H9 (cell line): ENCODE results near the gene REEP3. TPM values are rescaled to one million over a fixed set of nuclear protein-coding genes. Genes with fewer than 3 reads are reported as not detected.

Source experiments
- DNase-seq: peaks from one replicate; pipeline ENCODE4 v3.0.0-alpha.2; 2017
- H2AFZ ChIP-seq: one replicate; pipeline ENCODE4 v1.6.1; 2013; ENCODE audit warnings: mild to moderate bottlenecking, low read length, control low read depth, moderate library complexity
- H2AK5ac ChIP-seq: 2 replicates; pipeline ENCODE4 v1.6.1; 2013; ENCODE audit warnings: low read length, control low read depth, mixed read lengths; ENCODE audit not compliant: insufficient read length
- H2BK120ac ChIP-seq: one replicate; pipeline ENCODE4 v1.6.1; 2013; ENCODE audit warnings: low read depth, mild to moderate bottlenecking, low read length, control low read depth, inconsistent platforms; ENCODE audit not compliant: poor library complexity, severe bottlenecking
- H2BK12ac ChIP-seq: 2 replicates; pipeline ENCODE4 v1.6.1; 2013; ENCODE audit warnings: low read length, control low read depth, mixed read lengths, low read depth; ENCODE audit not compliant: insufficient read length
- H2BK15ac ChIP-seq: 2 replicates; pipeline ENCODE4 v1.6.1; 2013; ENCODE audit warnings: low read depth, low read length, control low read depth
- H2BK20ac ChIP-seq: one replicate; pipeline ENCODE4 v1.6.1; 2013; ENCODE audit warnings: low read depth, mild to moderate bottlenecking, low read length, control low read depth, inconsistent platforms; ENCODE audit not compliant: poor library complexity, severe bottlenecking
- H2BK5ac ChIP-seq: 2 replicates; pipeline ENCODE4 v1.6.1; 2013; ENCODE audit warnings: low read length, control low read depth, mixed read lengths; ENCODE audit not compliant: insufficient read length
- H3K14ac ChIP-seq: 2 replicates; pipeline ENCODE4 v1.6.1; 2013; ENCODE audit warnings: low read length, control low read depth; ENCODE audit not compliant: insufficient read depth
- H3K18ac ChIP-seq: 2 replicates; pipeline ENCODE4 v1.6.1; 2013; ENCODE audit warnings: low read depth, mild to moderate bottlenecking, mixed read lengths, low read length, control low read depth; ENCODE audit not compliant: insufficient read length
- H3K23ac ChIP-seq: 2 replicates; pipeline ENCODE4 v1.6.1; 2013; ENCODE audit warnings: low read length, control low read depth, mixed read lengths, low read depth; ENCODE audit not compliant: insufficient read length
- H3K23me2 ChIP-seq: 2 replicates; pipeline ENCODE4 v1.6.1; 2013; ENCODE audit warnings: low read depth, mild to moderate bottlenecking, mixed read lengths, low read length, control low read depth; ENCODE audit not compliant: insufficient read length, poor library complexity, severe bottlenecking
- H3K27ac ChIP-seq: 2 replicates; pipeline ENCODE4 v1.5.1; 2013; ENCODE audit warnings: low read length, control low read depth, mixed read lengths, low read depth; ENCODE audit not compliant: insufficient read length
- H3K27me3 ChIP-seq: 2 replicates; pipeline ENCODE4 v1.6.1; 2013; ENCODE audit warnings: low read length, control low read depth, inconsistent platforms; ENCODE audit not compliant: insufficient read depth
- H3K4ac ChIP-seq: 2 replicates; pipeline ENCODE4 v1.6.1; 2013; ENCODE audit warnings: low read depth, mild to moderate bottlenecking, control low read depth, inconsistent platforms, low read length, moderate library complexity
- H3K4me1 ChIP-seq: 2 replicates; pipeline ENCODE4 v1.6.1; 2013; ENCODE audit warnings: low read length, control low read depth, inconsistent platforms; ENCODE audit not compliant: insufficient read depth
- H3K4me2 ChIP-seq: 2 replicates; pipeline ENCODE4 v1.6.1; 2013; ENCODE audit warnings: low read length, control low read depth, mixed read lengths; ENCODE audit not compliant: insufficient read length, insufficient read depth
- H3K56ac ChIP-seq: 2 replicates; pipeline ENCODE4 v1.6.1; 2013; ENCODE audit warnings: low read depth, mild to moderate bottlenecking, mixed read lengths, low read length, control low read depth; ENCODE audit not compliant: insufficient read length
- H3K79me1 ChIP-seq: 2 replicates; pipeline ENCODE4 v1.6.1; 2013; ENCODE audit warnings: low read depth, mild to moderate bottlenecking, moderate library complexity, low read length, control low read depth, inconsistent platforms; ENCODE audit not compliant: insufficient read depth, poor library complexity, severe bottlenecking
- H3K79me2 ChIP-seq: 2 replicates; pipeline ENCODE4 v1.6.1; 2013; ENCODE audit warnings: low read length, control low read depth, inconsistent platforms; ENCODE audit not compliant: insufficient read depth
- H3K9ac ChIP-seq: 2 replicates; pipeline ENCODE4 v1.6.1; 2013; ENCODE audit warnings: low read length, control low read depth, mixed read lengths; ENCODE audit not compliant: insufficient read length; ENCODE audit errors: extremely low read depth
- H3K9me3 ChIP-seq: one replicate; pipeline ENCODE4 v1.6.1; 2013; ENCODE audit warnings: low read depth, low read length, inconsistent platforms; ENCODE audit not compliant: control insufficient read depth
- H3T11ph ChIP-seq: one replicate; pipeline ENCODE4 v1.6.1; 2013; ENCODE audit warnings: mild to moderate bottlenecking, low read length, control low read depth, inconsistent platforms
- H4K20me1 ChIP-seq: one replicate; pipeline ENCODE4 v1.6.1; 2013; ENCODE audit not compliant: control insufficient read depth, insufficient read length, insufficient read depth
- H4K5ac ChIP-seq: 2 replicates; pipeline ENCODE4 v1.6.1; 2013; ENCODE audit warnings: low read depth, mild to moderate bottlenecking, mixed read lengths, low read length, control low read depth; ENCODE audit not compliant: insufficient read length
- H4K8ac ChIP-seq: replicated peaks from 2 replicates; pipeline ENCODE4 v1.6.1; 2013; ENCODE audit warnings: low read length, control low read depth, mixed read lengths, low read depth; ENCODE audit not compliant: insufficient read length
- H4K91ac ChIP-seq: 2 replicates; pipeline ENCODE4 v1.6.1; 2013; ENCODE audit warnings: low read depth, mild to moderate bottlenecking, moderate library complexity, mixed read lengths, low read length, control low read depth; ENCODE audit not compliant: insufficient read length
- H3K27ac Mint-ChIP-seq, 3 experiments: 2 replicates in 2 of 3; 3 replicates in 1 of 3; pipeline ENCODE4 v1.8.0; 2020 to 2021; ENCODE audit warnings: mixed read lengths in 3 of 3, mild to moderate bottlenecking in 1 of 3, moderate library complexity in 1 of 3
- H3K27me3 Mint-ChIP-seq: 2 replicates; pipeline ENCODE4 v1.8.0; 2021; ENCODE audit warnings: low read depth, mild to moderate bottlenecking, moderate library complexity, mixed read lengths
- H3K36me3 Mint-ChIP-seq, 3 experiments: 2 replicates in 2 of 3; 3 replicates in 1 of 3; pipeline ENCODE4 v1.8.0; 2020 to 2021; ENCODE audit warnings: low read depth in 3 of 3, mixed read lengths in 3 of 3; ENCODE audit not compliant: insufficient read depth in 1 of 3
- H3K4me1 Mint-ChIP-seq, 2 experiments: 2 replicates each; pipeline ENCODE4 v1.8.0; 2020; ENCODE audit warnings: mixed read lengths in 2 of 2
- H3K4me3 Mint-ChIP-seq, 2 experiments: 2 replicates in 1 of 2; 3 replicates in 1 of 2; pipeline ENCODE4 v1.8.0; 2020 to 2021; ENCODE audit warnings: mild to moderate bottlenecking in 2 of 2, mixed read lengths in 2 of 2, moderate library complexity in 1 of 2
- H3K9me3 Mint-ChIP-seq, 2 experiments: 2 replicates in 1 of 2; 3 replicates in 1 of 2; pipeline ENCODE4 v1.8.0; 2020; ENCODE audit warnings: mild to moderate bottlenecking in 2 of 2, mixed read lengths in 2 of 2, moderate library complexity in 1 of 2
- WGBS: extraction: QIAGEN DNeasy Blood & Tissue Kit; methylation state at CpG from one replicate; pipeline ENCODE4 v1.1.7; 2013; ENCODE audit warnings: missing lambda C conversion rate, low lambda C conversion rate, mixed read lengths; ENCODE audit not compliant: insufficient read length; ENCODE audit errors: extremely low coverage; 5-methylcytosine and 5-hydroxymethylcytosine counted together
- total RNA-seq: library from RNA; stranded (reverse); gene quantifications from 2 replicates; pipeline ENCODE4 v1.2.1, GENCODE V29; 2021
- TF ChIP-seq, protein P1 (sequence below): fragments of 200-600 bp; sonication (generic); conservative IDR thresholded peaks from 3 replicates; pipeline ENCODE4 v1.8.0; 2021; ENCODE audit warnings: antibody characterized with exemption, mild to moderate bottlenecking

REEP3 gene
- total RNA-seq, 1 experiment from 2014 or later: 21.4 TPM

DNA sequence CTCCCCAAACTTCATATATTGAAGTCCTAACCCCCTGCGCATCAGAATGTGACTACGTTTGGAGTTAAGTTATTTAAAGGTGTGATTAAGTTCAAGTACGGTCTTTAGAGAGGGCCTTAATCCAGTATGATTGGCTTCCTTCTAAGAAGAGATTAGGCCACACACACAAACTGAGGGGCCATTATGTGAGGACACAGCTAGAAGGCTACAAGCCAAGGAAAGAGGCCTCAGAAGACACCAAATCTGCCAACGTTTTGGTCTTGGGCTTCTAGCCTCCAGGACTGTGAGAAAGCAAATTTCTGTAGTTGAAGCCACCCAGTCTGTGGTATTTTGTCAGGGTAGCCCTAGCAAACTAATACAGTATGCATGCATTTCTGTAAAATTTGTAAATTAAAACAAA is 41.7 kb downstream of the REEP3 start:
- no peak overlapping the region for H3K56ac ChIP-seq
- no peak overlapping the region for H3K27ac ChIP-seq
- H3K27me3 ChIP-seq: no peaks in the 10 kb centered on the region
- H3K9me3 Mint-ChIP-seq: no peaks in the 10 kb centered on the region
- H4K5ac ChIP-seq: no peak overlapping the region
- peaks cover 1% of the 10 kb centered on the region; the same call in 1 of the 2 replicates for H3K4me1 ChIP-seq
- H2BK5ac ChIP-seq: no peak overlapping the region
- H2AFZ ChIP-seq: no peak overlapping the region
- H3K9me3 ChIP-seq: no peaks in the 10 kb centered on the region
- no peak overlapping the region for H2BK15ac ChIP-seq
- H3K4me2 ChIP-seq: no peak overlapping the region
- no peak overlapping the region for H3K23ac ChIP-seq
- no peak overlapping the region for H3T11ph ChIP-seq
- no peak overlapping the region for H3K14ac ChIP-seq
- H4K20me1 ChIP-seq: no peaks in the 10 kb centered on the region
- H3K79me1 ChIP-seq: no peaks in the 10 kb centered on the region
- no peak overlapping the region for H3K4me3 Mint-ChIP-seq
- no peaks in the 10 kb centered on the region for H3K79me2 ChIP-seq
- no peaks in the 10 kb centered on the region for H3K23me2 ChIP-seq
- H3K18ac ChIP-seq: no peak overlapping the region
- no peak overlapping the region for H2BK20ac ChIP-seq
- no peak overlapping the region for H3K4ac ChIP-seq
- no peaks in the 10 kb centered on the region for H3K27me3 Mint-ChIP-seq
- H2AK5ac ChIP-seq: no peak overlapping the region
- TF ChIP-seq, protein P1, sequence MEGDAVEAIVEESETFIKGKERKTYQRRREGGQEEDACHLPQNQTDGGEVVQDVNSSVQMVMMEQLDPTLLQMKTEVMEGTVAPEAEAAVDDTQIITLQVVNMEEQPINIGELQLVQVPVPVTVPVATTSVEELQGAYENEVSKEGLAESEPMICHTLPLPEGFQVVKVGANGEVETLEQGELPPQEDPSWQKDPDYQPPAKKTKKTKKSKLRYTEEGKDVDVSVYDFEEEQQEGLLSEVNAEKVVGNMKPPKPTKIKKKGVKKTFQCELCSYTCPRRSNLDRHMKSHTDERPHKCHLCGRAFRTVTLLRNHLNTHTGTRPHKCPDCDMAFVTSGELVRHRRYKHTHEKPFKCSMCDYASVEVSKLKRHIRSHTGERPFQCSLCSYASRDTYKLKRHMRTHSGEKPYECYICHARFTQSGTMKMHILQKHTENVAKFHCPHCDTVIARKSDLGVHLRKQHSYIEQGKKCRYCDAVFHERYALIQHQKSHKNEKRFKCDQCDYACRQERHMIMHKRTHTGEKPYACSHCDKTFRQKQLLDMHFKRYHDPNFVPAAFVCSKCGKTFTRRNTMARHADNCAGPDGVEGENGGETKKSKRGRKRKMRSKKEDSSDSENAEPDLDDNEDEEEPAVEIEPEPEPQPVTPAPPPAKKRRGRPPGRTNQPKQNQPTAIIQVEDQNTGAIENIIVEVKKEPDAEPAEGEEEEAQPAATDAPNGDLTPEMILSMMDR: no peak
- H4K8ac ChIP-seq: no peak overlapping the region
- no peak overlapping the region for H4K91ac ChIP-seq
- no peak overlapping the region for H2BK120ac ChIP-seq
- no peak overlapping the region for H2BK12ac ChIP-seq
- H3K4me1 Mint-ChIP-seq: peaks cover 11 to 12% of the 10 kb centered on the region in 2 experiments
- H3K36me3 Mint-ChIP-seq: peaks cover 0 to 1% (median 0%) of the 10 kb centered on the region in 3 experiments; a peak in 1 of 7 replicates
- no CpG with 5 or more reads among the region's 4 CpGs for WGBS
- DNase-seq: no peak
- H3K27ac Mint-ChIP-seq: peak overlapping the region; percentile 32 to 61 (median 44); a peak in 2 of 7 replicates
- H3K9ac ChIP-seq: no peak overlapping the region
